GM12873 (cell line): Measurements from ENCODE around the gene ASXL2.

Experiments used
- TF ChIP-seq, protein P1 (sequence below): IDR thresholded peaks from 2 replicates; pipeline ENCODE4 v1.5.1; 2012; ENCODE audit warnings: low read depth, mild to moderate bottlenecking, moderate library complexity, low read length, control low read depth; ENCODE audit not compliant: insufficient read depth; ENCODE audit errors: missing control alignments

The ASXL2 gene

DNA sequence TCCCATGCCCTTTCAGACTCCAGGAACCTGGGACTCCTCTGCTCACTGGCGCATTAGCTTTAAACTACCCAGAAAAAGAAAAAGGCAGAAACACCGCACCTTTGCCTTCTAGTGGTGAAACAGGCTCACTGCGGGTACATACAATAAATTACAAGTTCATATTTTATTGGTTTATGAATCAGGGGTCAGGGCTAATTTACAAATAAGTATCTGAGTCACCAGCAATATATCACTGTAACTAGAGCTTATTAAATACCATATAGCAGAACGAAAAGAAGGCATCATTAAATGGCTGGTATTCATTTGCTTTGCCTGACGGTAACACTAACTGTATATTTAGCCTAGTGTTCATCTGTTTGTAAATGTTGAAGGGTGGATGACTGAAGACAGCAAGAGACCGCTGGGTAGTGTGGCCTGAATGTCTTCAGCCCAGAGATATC, 178.0 kb downstream of the ASXL2 start:
- TF ChIP-seq, protein P1, sequence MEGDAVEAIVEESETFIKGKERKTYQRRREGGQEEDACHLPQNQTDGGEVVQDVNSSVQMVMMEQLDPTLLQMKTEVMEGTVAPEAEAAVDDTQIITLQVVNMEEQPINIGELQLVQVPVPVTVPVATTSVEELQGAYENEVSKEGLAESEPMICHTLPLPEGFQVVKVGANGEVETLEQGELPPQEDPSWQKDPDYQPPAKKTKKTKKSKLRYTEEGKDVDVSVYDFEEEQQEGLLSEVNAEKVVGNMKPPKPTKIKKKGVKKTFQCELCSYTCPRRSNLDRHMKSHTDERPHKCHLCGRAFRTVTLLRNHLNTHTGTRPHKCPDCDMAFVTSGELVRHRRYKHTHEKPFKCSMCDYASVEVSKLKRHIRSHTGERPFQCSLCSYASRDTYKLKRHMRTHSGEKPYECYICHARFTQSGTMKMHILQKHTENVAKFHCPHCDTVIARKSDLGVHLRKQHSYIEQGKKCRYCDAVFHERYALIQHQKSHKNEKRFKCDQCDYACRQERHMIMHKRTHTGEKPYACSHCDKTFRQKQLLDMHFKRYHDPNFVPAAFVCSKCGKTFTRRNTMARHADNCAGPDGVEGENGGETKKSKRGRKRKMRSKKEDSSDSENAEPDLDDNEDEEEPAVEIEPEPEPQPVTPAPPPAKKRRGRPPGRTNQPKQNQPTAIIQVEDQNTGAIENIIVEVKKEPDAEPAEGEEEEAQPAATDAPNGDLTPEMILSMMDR: peak; percentile 75

DNA sequence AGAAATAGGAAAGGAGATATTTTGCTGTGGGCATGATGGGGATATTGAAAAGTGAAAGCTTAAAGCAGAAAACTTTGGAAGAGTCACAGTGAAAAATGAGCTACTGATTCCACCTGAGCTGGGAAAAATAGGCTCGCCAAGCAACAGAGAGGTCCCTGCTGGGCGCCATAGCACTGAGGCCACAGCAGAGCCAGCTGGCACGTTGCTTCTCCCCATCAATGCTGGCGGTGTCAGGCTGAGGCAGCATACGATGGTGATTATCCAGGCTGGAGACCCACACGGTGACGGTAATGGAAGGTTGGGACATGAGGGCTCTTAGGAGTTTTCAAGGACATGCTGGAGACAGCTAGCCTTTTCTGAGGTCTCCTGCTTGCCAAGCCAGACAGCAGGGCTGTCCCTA, 179.1 kb downstream of the ASXL2 start:
- TF ChIP-seq, protein P1: no peak

DNA sequence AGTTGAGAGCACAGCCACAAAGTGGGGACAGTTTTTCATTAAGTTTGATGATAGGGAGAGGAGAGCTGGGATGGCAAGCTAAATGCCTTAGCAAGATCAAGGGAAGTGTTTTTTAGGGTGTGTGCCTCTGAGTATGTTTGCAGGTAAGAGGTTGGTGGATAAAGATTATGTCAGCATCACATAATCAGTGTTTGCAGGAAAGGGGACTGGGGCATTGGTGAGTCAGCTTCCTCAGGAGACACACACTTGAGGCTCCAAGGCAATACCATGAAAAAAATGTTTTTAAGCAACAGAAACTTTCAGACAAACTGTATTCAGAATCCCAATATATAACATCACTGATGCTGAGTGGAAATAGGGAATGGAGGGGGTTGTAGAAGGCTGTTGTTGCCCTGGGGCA, 179.5 kb downstream of the ASXL2 start:
- TF ChIP-seq, protein P1: no peak

DNA sequence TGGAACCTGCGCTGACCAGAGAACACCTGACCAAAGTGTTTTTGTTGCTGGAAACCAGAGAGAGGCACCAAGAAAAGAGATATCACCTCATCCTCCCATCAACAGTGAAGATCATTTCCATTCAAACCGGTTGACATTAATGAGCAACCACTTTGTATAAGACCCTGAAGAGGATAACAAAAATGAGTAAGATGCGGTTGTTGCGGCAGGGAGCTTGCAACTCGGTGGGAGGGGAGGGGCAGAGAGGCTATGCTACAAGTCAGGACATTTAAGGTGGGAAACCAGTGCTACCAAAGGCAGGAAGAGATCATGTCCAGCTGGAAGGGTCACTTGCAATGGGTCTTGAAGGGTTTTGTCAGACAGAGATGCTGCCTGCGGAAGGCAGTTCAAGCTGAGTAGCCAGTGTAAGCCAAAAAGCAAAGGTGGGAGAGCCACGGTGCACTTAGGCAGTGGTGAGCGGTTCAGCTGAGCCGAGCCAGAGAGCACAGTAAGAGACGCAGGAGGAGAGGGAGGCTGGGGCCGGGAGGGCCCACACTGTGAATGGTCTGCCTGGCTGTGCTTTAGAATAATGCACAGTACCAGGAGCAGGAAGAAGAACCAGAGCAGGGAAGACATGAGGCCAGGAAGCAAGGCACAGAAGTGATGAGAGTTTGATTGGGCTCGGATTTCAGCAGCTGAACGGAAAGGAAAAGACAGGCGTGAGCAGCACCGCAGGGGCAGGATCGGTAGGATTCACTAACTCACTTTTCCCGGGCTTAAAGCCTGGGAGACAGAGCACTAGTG, 180.5 kb downstream of the ASXL2 start:
- TF ChIP-seq, protein P1: no peak

DNA sequence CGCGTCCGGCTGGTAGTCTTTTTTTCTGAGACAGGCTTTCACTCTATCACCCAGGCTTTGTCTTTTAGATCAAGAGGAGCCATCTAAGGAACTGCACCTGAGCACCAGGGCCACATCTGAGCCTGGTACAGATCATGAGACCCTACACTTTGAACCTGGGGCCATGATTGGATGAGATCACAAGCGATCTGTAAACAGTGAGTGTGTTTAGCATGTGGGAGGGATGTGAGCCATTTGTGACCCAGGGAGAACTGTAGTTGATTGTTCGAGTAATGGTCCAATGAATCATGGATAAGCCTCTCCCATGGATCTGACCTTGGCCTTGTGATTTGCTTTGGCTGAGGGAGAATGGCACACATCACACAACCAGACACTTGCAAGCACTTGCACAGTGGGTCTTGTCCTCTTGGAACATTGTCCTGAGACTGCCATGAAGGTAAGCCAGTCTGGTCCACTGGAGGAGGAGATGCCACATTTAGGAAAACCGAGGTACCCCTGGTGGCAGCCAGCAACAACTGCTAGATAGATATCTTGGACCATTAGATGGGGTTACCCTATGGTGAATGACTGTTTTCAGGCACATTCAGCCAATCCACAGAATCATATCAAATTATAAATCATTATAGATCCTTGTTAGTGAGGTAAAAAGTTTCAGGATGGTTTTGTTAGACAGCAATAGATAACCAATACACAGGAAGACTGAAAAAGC, 185.4 kb downstream of the ASXL2 start:
- TF ChIP-seq, protein P1: peak; percentile 14

DNA sequence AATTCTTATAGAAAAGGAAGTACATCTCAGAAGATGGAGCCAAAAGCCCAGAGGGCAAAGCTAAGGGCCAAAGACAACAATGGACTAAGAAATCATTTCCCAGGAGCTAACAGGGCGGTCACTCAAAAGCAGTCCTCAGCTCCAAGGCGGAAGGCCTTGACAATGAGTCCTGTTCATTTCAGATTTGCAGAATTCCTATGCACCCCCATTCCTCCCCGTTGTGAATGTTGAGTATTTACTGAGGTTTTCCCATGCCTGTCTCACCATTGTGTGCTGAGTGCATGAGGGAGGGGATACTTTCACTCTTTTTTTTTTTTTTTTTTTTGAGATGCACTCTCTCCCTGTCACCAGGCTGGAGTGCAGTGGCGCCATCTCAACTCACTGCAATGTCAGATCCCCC, 186.1 kb downstream of the ASXL2 start:
- TF ChIP-seq, protein P1: no peak

DNA sequence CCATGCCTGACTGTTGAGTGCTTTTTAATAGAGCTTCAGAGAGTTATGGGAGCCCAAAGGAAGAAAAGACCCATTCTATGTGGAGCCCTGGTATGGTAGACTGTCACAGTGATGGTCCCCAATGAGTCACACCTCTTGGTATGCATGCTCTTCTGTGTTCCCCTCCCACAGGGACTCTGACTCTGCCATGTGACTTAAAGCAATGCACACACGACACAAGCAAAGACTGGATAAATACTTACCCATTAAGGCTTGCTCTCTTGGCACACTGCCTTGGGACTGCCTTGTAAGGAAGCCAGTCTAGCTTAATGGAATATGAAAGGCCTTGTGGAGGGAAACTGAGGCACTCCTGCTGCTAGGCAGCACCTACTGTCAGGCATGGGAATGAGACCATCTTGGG, 188.2 kb downstream of the ASXL2 start:
- TF ChIP-seq, protein P1: no peak
